ENCODE data around the gene FAM237A.

FAM237A gene

DNA sequence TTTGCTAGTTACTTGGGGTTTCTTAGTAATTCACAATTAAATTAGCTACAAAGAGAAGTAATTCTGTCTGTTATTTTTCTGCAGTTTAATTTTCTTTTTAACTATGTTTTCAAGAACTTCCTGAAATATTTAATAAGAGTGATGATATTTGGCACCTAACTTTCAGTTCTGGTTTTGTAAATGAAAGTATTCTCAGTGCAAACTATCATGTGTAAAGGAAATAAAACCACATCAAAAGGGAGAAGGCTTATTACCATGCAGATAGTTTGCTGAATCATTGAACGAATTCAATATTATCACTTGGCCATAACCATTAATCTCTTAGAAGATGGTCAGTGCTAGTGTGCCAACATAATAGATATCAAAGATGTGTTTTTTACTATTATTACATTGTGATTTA, 46.7 kb downstream of the FAM237A start:
- DNase-seq (ENCODE audit: low read depth in 2 of 2), result no peak

DNA sequence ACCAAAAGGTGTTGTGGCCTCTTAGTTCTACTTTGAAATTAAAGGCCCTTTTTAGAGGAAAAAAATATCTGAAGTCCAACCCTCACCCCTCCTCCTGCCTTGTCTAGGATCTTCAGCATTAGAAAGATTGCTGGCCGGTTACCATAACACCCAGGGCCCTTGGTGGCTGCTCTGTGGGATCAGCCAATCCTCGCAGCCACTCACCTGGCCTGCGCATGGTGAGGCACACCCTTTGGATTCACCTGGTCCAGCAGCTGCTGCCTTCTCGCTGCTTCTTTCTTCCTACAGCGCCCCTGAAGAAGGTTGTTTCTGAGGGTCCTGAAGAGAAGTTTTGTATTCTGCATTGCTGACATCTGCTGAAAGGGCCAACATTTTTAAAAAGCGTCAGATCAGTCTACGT, 50.7 kb downstream of the FAM237A start:
- no peak for DNase-seq (ENCODE audit: low read depth in 2 of 2)

DNA sequence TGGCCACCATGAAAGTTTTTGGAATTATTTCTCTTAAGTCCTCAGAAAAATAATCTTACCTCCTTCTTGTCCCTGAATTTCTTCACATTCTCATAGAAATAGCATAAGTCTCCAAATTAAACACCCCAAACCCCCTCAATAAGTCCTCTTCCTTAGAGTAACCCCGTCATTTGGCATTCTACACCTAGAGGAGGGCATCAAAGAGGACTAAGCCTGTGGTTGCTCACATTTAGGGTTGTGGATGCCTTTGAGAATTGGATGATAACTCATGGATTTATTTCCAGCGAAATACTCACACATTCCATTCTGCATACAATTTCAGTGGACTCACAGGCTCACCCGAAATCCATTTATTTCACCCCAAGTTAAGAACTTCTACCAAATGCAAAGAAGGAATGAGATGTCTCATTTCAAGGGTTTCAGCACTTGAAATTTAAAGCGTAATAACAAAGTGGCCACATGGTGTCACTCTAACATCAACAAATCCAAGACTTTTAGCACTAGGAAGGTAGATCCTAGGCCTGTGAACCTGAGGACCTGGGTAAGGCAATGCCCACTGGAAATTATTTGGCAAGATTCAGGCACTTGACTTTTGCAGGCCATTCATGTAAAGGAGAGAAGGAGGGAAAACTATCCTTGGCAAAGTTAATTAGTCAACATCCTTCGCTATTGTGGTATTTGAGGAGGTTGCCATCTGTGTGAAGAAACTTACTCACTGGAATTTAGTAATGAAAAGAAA, 51.3 kb downstream of the FAM237A start:
- no peak for DNase-seq (ENCODE audit: low read depth in 2 of 2)

DNA sequence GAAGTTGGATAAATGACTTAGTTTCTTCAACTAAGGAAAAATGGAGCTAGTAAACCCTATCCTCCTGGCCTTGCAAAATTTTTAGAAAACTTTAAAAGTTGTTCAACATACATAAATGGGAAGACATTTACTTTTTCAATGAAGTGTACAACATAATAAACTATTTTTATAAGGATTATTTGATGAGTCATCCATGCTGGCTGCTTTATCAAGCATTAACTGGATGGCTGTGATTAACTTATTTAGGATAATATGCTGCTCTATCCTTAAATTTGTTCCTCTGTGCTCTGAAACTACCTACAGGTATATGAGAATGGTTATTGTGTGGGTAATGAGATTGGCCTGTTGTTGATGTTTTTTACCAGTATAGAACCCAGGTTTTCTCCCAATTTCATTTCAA, 54.6 kb downstream of the FAM237A start:
- DNase-seq (ENCODE audit: low read depth in 2 of 2), result no peak

DNA sequence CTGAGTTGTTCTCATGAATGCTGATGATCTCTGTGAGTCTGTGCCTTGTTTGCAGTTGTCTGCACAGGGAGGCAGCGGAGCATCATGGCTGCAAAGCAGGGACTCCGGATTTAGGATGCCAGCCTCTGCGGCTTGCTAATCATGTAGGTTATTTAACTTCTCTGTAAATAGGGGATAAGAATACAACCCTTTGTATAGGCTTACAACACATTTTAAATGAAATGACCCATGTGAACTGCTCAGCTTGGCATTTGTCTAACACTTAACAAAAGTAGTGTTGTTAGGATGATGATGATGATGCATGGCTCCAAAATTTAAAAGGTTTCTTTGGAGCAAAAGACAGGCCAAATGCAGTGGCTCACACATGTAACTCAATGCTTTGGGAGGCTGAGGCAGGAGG, 56.5 kb downstream of the FAM237A start:
- DNase-seq (ENCODE audit: low read depth in 2 of 2), result no peak

Measured in activated CD8-positive, alpha-beta memory T cell treated with anti-CD3 and anti-CD28 coated beads for 4 hours (primary cell).